ENCODE data around the gene SLC35F4. TPM values are rescaled to one million over a fixed set of nuclear protein-coding genes. Genes with fewer than 3 reads are reported as not detected.

Gene SLC35F4
- total and polyA plus RNA-seq, 2 experiments from 2014 or later = 0.07 TPM; not detected in 1

DNA sequence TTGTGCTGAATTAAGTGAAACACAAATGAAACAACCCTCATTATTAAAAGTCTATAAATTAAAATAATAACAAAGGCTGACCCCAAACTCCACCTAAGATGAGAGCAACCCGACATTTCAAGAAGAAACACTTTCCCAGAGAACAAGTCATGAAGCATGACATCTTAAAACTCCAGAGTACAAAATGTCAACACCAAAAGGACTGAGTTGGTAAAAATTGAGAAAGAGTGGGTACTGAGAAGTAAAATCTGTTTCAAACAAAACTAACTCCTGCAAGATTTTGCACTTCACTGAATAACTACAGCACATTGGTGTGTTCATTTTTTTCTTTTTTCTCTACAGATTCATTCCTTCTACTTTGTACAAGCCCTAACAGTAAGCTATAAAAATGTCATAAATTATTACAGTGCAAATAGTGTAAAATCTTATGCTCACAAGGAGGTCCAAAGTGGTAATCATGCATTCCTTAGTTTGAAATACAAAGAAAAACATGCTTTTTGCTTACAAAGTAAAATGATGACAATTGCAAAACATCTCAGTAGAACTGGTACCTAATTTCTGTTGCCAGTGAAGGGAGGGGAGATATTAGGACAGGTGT, 31.8 kb downstream of the SLC35F4 start:
- no peak overlapping the region for H2AFZ ChIP-seq
- no peak overlapping the region for H3K4me2 ChIP-seq

DNA sequence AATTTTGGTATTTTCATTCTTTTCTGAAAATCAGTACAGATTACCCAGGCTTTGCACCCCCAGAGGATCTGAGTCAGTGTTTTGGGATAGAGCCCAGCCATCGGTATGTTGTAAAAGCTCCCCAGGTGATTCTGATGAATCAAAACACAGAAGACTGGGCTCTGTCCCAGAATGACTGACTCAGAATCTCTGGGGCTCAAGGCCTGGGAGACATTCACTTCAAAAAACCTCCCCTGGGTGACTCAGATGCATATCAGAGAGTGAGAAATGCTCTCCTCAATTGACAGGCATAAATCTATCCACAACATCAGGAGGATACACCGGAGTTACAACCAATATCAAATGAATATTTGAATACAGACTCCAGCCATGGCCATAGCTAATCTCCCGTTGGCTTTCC, 32.6 kb downstream of the SLC35F4 start:
- Histone ChIP-seq H4K20me1 (ENCODE audit: insufficient read depth, poor library complexity, severe bottlenecking) (no peaks in the 10 kb centered on the region), H3K36me3 (replicated peaks; ENCODE audit: insufficient read depth, low read depth) (no peaks in the 10 kb centered on the region), H3K9me2 (replicated peaks; ENCODE audit: insufficient read depth) (no peaks in the 10 kb centered on the region), H3K79me2 (no peaks in the 10 kb centered on the region), H3K27ac (no peak overlapping the region), H3K9me3 (ENCODE audit: low read depth) (no peaks in the 10 kb centered on the region), H2AFZ (no peak overlapping the region), H3K4me3 (no peak overlapping the region), H3K4me2 (no peak overlapping the region), H3K4me1 (ENCODE audit: insufficient read depth) (peaks cover 6% of the 10 kb centered on the region), H3K27me3 (no peaks in the 10 kb centered on the region)
- TF ChIP-seq CTCF (IDR thresholded peaks at IDR 0.05; ENCODE audit: poor library complexity) = no peak
- no peak for TF ChIP-seq EZH2 (IDR thresholded peaks at IDR 0.05; ENCODE audit: borderline replicate concordance)
- no peak for TF ChIP-seq EZH2phosphoT487 (IDR thresholded peaks at IDR 0.05; ENCODE audit: low read depth, severe bottlenecking, unreplicated experiment)
- DNase-seq (ENCODE audit: low spot score) = peak; percentile 25
- WGBS (ENCODE audit: low lambda C conversion rate, missing lambda C conversion rate) = 54% methylated on average over 3 of the region's 3 CpGs

More for the DNA sequence above, 31.8 kb downstream of the SLC35F4 start:
- Histone ChIP-seq H3K27me3 (no peaks in the 10 kb centered on the region), H3K9me2 (replicated peaks; ENCODE audit: insufficient read depth) (no peaks in the 10 kb centered on the region), H3K4me3 (no peak overlapping the region), H4K20me1 (ENCODE audit: insufficient read depth, poor library complexity, severe bottlenecking) (no peaks in the 10 kb centered on the region), H3K9me3 (ENCODE audit: low read depth) (no peaks in the 10 kb centered on the region), H3K4me1 (ENCODE audit: insufficient read depth) (peaks cover 6% of the 10 kb centered on the region), H3K36me3 (replicated peaks; ENCODE audit: insufficient read depth, low read depth) (no peaks in the 10 kb centered on the region), H3K79me2 (no peaks in the 10 kb centered on the region), H3K27ac (no peak overlapping the region)
- no peak for DNase-seq (ENCODE audit: low spot score)
- WGBS (ENCODE audit: low lambda C conversion rate, missing lambda C conversion rate) = 23% methylated on average over 1 of the region's 1 CpG
- TF ChIP-seq EZH2 (IDR thresholded peaks at IDR 0.05; ENCODE audit: borderline replicate concordance) (no peak), CTCF (IDR thresholded peaks at IDR 0.05; ENCODE audit: poor library complexity) (no peak), EZH2phosphoT487 (IDR thresholded peaks at IDR 0.05; ENCODE audit: low read depth, severe bottlenecking, unreplicated experiment) (no peak)

DNA sequence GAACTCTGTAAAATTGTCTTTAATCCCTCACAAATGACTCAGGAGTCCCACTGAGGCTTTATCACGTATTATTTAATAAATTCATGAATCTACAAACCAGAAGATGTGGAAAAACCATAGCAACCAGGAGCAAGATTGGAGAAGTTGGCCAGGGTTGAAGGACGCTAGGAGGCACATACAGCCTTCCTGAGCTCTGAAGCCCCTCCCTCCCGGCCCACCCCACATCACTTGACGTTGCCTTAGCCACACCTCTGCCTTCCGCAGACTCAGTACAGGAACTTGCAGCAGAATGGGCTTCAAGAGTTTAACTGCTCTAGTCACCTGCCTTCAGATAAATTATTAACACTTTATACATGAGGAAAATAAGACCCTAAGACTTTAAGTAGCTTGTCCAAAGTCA, 33.9 kb downstream of the SLC35F4 start:
- no peaks in the 10 kb centered on the region for H3K9me3 ChIP-seq (ENCODE audit: low read depth)
- no peaks in the 10 kb centered on the region for H3K9me2 ChIP-seq (replicated peaks; ENCODE audit: insufficient read depth)
- H3K79me2 ChIP-seq = no peaks in the 10 kb centered on the region
- no peak overlapping the region for H3K4me3 ChIP-seq
- H4K20me1 ChIP-seq (ENCODE audit: insufficient read depth, poor library complexity, severe bottlenecking) = no peaks in the 10 kb centered on the region
- H3K27ac ChIP-seq = no peak overlapping the region
- H2AFZ ChIP-seq = no peak overlapping the region
- DNase-seq (ENCODE audit: low spot score) = peak; percentile 18
- peaks cover 6% of the 10 kb centered on the region for H3K4me1 ChIP-seq (ENCODE audit: insufficient read depth)
- 29% methylated on average over 5 of the region's 5 CpGs for WGBS (ENCODE audit: low lambda C conversion rate, missing lambda C conversion rate)
- TF ChIP-seq EZH2phosphoT487 (IDR thresholded peaks at IDR 0.05; ENCODE audit: low read depth, severe bottlenecking, unreplicated experiment) = no peak
- TF ChIP-seq EZH2 (IDR thresholded peaks at IDR 0.05; ENCODE audit: borderline replicate concordance) = no peak
- TF ChIP-seq CTCF (IDR thresholded peaks at IDR 0.05; ENCODE audit: poor library complexity) = no peak
- H3K4me2 ChIP-seq = no peak overlapping the region
- H3K36me3 ChIP-seq (replicated peaks; ENCODE audit: insufficient read depth, low read depth) = no peaks in the 10 kb centered on the region
- H3K27me3 ChIP-seq = no peaks in the 10 kb centered on the region
